Panc1 (cell line): Measurements from ENCODE around the gene RIMKLB.

Experiments
- POLR2AphosphoS5 ChIP-seq: IDR thresholded peaks from 2 replicates; pipeline ENCODE4 v1.6.1; 2012; ENCODE audit warnings: mild to moderate bottlenecking, low read depth, low read length, moderate library complexity
- SIN3A ChIP-seq: IDR thresholded peaks from 2 replicates; pipeline ENCODE4 v1.6.1; 2012; ENCODE audit warnings: low read depth, mild to moderate bottlenecking, low read length, moderate library complexity, borderline replicate concordance; ENCODE audit not compliant: insufficient read depth
- TF ChIP-seq, protein P1 (sequence below): fragments of 450-650 bp; IDR thresholded peaks from 2 replicates; pipeline ENCODE4 v1.5.1; 2017; ENCODE audit warnings: mild to moderate bottlenecking

- no peak for TF ChIP-seq POLR2AphosphoS5
- TF ChIP-seq, protein P1, sequence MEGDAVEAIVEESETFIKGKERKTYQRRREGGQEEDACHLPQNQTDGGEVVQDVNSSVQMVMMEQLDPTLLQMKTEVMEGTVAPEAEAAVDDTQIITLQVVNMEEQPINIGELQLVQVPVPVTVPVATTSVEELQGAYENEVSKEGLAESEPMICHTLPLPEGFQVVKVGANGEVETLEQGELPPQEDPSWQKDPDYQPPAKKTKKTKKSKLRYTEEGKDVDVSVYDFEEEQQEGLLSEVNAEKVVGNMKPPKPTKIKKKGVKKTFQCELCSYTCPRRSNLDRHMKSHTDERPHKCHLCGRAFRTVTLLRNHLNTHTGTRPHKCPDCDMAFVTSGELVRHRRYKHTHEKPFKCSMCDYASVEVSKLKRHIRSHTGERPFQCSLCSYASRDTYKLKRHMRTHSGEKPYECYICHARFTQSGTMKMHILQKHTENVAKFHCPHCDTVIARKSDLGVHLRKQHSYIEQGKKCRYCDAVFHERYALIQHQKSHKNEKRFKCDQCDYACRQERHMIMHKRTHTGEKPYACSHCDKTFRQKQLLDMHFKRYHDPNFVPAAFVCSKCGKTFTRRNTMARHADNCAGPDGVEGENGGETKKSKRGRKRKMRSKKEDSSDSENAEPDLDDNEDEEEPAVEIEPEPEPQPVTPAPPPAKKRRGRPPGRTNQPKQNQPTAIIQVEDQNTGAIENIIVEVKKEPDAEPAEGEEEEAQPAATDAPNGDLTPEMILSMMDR, result no peak
- TF ChIP-seq SIN3A, result no peak
Observed at GRCh38 chr12:8672381-8672780, 25.4 kb upstream of the RIMKLB start.
